ENCODE measurements around the gene EPHA5.

DNA sequence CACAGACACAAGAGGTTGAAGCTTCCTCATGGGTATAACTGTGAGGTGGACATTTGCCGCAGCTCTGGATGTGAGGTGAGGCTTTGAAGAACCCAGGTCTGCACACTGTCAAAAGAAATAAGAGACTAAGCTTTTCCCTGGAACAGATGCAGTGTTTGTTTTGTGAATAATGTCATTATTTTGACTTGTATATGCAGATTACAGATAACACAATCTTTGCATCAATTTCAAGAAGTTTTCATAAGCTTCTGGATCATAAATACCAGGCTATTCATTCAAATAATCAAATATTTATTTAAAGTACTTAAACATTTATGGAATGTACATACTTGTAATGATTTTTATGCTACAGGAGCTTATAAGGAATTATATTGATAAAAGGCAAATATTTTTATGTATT is 174.8 kb downstream of the EPHA5 start:
- TF ChIP-seq, protein P1, sequence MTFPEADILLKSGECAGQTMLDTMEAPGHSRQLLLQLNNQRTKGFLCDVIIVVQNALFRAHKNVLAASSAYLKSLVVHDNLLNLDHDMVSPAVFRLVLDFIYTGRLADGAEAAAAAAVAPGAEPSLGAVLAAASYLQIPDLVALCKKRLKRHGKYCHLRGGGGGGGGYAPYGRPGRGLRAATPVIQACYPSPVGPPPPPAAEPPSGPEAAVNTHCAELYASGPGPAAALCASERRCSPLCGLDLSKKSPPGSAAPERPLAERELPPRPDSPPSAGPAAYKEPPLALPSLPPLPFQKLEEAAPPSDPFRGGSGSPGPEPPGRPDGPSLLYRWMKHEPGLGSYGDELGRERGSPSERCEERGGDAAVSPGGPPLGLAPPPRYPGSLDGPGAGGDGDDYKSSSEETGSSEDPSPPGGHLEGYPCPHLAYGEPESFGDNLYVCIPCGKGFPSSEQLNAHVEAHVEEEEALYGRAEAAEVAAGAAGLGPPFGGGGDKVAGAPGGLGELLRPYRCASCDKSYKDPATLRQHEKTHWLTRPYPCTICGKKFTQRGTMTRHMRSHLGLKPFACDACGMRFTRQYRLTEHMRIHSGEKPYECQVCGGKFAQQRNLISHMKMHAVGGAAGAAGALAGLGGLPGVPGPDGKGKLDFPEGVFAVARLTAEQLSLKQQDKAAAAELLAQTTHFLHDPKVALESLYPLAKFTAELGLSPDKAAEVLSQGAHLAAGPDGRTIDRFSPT (tag by site-specific recombination; IDR thresholded peaks at IDR 0.05), result no peak
- TF ChIP-seq, protein P2, sequence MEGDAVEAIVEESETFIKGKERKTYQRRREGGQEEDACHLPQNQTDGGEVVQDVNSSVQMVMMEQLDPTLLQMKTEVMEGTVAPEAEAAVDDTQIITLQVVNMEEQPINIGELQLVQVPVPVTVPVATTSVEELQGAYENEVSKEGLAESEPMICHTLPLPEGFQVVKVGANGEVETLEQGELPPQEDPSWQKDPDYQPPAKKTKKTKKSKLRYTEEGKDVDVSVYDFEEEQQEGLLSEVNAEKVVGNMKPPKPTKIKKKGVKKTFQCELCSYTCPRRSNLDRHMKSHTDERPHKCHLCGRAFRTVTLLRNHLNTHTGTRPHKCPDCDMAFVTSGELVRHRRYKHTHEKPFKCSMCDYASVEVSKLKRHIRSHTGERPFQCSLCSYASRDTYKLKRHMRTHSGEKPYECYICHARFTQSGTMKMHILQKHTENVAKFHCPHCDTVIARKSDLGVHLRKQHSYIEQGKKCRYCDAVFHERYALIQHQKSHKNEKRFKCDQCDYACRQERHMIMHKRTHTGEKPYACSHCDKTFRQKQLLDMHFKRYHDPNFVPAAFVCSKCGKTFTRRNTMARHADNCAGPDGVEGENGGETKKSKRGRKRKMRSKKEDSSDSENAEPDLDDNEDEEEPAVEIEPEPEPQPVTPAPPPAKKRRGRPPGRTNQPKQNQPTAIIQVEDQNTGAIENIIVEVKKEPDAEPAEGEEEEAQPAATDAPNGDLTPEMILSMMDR (tag by site-specific recombination; IDR thresholded peaks at IDR 0.05), result no peak
- no peak for TF ChIP-seq GLIS1 (tag by site-specific recombination; IDR thresholded peaks at IDR 0.05)
- no peak for TF ChIP-seq ZNF335 (tag by site-specific recombination; conservative IDR thresholded peaks at IDR 0.05)
- TF ChIP-seq FEZF1 (tag by site-specific recombination; IDR thresholded peaks at IDR 0.05), result no peak
- TF ChIP-seq, protein P3, sequence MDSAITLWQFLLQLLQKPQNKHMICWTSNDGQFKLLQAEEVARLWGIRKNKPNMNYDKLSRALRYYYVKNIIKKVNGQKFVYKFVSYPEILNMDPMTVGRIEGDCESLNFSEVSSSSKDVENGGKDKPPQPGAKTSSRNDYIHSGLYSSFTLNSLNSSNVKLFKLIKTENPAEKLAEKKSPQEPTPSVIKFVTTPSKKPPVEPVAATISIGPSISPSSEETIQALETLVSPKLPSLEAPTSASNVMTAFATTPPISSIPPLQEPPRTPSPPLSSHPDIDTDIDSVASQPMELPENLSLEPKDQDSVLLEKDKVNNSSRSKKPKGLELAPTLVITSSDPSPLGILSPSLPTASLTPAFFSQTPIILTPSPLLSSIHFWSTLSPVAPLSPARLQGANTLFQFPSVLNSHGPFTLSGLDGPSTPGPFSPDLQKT (IDR thresholded peaks at IDR 0.05; ENCODE audit: borderline replicate concordance, low read depth, low read length), result no peak
- TF ChIP-seq ZNF148 (tag by site-specific recombination; IDR thresholded peaks at IDR 0.05; ENCODE audit: borderline replicate concordance), result no peak
- TF ChIP-seq YY1 (tag by site-specific recombination; IDR thresholded peaks at IDR 0.05), result no peak
- TF ChIP-seq ZNF792 (tag by site-specific recombination; IDR thresholded peaks at IDR 0.05), result no peak
- TF ChIP-seq ATF2 (tag by site-specific recombination; IDR thresholded peaks at IDR 0.05; ENCODE audit: low read depth), result no peak

Measured in HEK293 (cell line).